ENCODE measurements around the gene ORC3.
A peak's percentile ranks its signal among the peaks of the same experiment; 100 is the strongest.
"Not testable (repeated sequence)": the region's sequence is repeated elsewhere in the genome, so short reads cannot be mapped to it uniquely, and the experiment has no call there.

Gene ORC3

GRCh38 chr6:87606199-87606598 lies 16.3 kb downstream of the ORC3 start:
- DNase-seq: no peak

- DNase-seq: no peak
Measured at GRCh38 chr6:87608802-87609201, 18.9 kb downstream of the ORC3 start.

- DNase-seq: not testable (repeated sequence)
Measured at GRCh38 chr6:87613018-87613417, 23.1 kb downstream of the ORC3 start.

GRCh38 chr6:87617405-87617804 lies 27.5 kb downstream of the ORC3 start:
- no peak for DNase-seq

GRCh38 chr6:87618531-87618930 lies 28.6 kb downstream of the ORC3 start:
- no peak for DNase-seq

GRCh38 chr6:87623248-87623647 lies 33.3 kb downstream of the ORC3 start:
- no peak for DNase-seq

- DNase-seq: no peak
Measured at GRCh38 chr6:87628424-87628823, 38.5 kb downstream of the ORC3 start.

GRCh38 chr6:87628881-87629280 lies 38.9 kb downstream of the ORC3 start:
- no peak for DNase-seq

GRCh38 chr6:87630746-87631145 lies 40.8 kb downstream of the ORC3 start:
- DNase-seq: no peak

GRCh38 chr6:87633851-87634250 lies 43.9 kb downstream of the ORC3 start:
- no peak for DNase-seq

- no peak for DNase-seq
Measured at GRCh38 chr6:87636315-87636714, 46.4 kb downstream of the ORC3 start.

GRCh38 chr6:87637106-87637505 lies 47.2 kb downstream of the ORC3 start:
- DNase-seq: no peak

- no peak for DNase-seq
Measured at GRCh38 chr6:87639373-87639772, 49.4 kb downstream of the ORC3 start.

- DNase-seq: peak in 1 of 5 donors; percentile 24
Measured at GRCh38 chr6:87641065-87641692, 51.2 kb downstream of the ORC3 start.

- peak in 1 of 5 donors; percentile 34 for DNase-seq
Measured at GRCh38 chr6:87645080-87645479, 55.1 kb downstream of the ORC3 start.

- peak in 1 of 5 donors; percentile 50 for DNase-seq
Measured at GRCh38 chr6:87653074-87653962, 63.4 kb downstream of the ORC3 start.

GRCh38 chr6:87654122-87654521 lies 64.2 kb downstream of the ORC3 start:
- DNase-seq: no peak

- DNase-seq: no peak
Measured at GRCh38 chr6:87654875-87655454, 65.0 kb downstream of the ORC3 start.

- DNase-seq: no peak
Measured at GRCh38 chr6:87655824-87656223, 65.9 kb downstream of the ORC3 start.

- peak in 1 of 5 donors; percentile 51 for DNase-seq
Measured at GRCh38 chr6:87656857-87657256, 66.9 kb downstream of the ORC3 start.

GRCh38 chr6:87658516-87658915 lies 68.6 kb downstream of the ORC3 start:
- DNase-seq: no peak

GRCh38 chr6:87660226-87660911 lies 70.4 kb downstream of the ORC3 start:
- DNase-seq: no peak

GRCh38 chr6:87661016-87661415 lies 71.1 kb downstream of the ORC3 start:
- no peak for DNase-seq

All from T-helper 1 cell (primary cell).